HG03108 (cell line): Measurements from ENCODE around the gene TTPAL.
"Not testable (repeated sequence)": the region's sequence is repeated elsewhere in the genome, so short reads cannot be mapped to it uniquely, and the experiment has no call there.

Source experiments
- ATAC-seq: cut with Tn5 transposase; IDR thresholded peaks from one replicate; pipeline ENCODE4 v1.9.1; 2021; ENCODE audit warnings: moderate library complexity; ENCODE audit not compliant: unreplicated experiment

Gene TTPAL

DNA sequence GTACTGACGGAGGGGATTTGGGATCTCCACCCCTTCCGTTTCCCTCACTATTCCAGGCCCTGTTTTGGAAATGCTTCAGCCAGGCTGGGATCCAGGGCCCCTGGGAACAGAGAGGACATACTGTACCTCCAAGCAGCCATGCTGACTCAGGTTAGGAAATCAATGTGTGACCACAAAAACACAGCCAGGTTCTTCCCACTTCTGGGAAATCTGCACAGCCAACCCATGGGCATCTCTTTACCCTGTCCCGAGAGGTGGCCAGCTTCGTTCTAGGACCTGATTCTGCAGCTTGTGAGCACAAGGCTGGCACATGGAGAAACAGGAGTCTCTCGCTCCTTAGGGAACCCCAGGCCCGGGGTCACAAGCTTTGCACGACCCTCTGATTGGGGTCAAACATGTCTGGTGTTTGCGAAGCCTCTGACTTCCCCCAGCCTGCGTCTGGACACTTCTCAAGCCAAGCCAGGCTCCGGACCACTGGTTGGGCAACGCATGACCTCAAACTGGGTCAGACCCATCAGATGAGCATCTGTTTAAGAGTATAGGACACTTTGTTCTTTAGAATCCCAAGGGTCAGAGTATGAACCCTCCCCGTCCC is 8.3 kb upstream of the TTPAL start:
- no peak for ATAC-seq

DNA sequence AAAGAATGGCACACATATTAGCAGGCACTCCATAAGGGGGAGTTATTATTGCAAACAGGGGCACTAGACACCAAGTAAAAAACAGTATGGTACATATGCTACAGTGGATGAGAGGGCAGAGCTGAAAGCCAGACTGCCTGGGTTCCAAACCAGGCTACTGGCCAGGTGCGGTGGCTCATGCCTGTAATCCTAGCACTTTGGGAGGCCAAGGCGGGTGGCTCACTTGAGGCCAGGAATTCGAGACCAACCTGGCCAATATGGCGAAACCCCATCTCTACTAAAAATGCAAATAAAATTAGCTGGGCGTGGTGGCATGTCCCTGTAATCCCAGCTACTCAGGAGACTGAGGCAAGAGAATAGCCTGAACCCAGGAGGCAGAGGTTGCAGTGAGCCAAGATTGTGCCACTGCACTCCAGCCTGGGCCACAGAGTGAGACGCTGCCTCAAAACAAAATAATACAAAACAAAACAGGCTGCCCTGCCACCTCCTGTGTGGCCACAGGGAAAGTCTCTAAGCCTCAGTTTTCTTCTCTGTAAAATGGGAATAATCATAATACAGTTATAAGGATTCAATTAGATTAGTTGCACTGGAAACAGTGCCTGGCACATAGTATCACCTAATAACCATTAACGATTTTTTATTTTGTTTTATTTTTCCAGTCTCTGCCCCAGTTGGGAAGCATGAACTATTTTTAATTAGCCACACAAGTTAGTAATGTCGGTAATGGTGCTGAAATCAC is 7.5 kb upstream of the TTPAL start:
- ATAC-seq, result no peak

GRCh38 chr20:44470327-44470726 is 5.3 kb upstream of the TTPAL start:
- no peak for ATAC-seq

DNA sequence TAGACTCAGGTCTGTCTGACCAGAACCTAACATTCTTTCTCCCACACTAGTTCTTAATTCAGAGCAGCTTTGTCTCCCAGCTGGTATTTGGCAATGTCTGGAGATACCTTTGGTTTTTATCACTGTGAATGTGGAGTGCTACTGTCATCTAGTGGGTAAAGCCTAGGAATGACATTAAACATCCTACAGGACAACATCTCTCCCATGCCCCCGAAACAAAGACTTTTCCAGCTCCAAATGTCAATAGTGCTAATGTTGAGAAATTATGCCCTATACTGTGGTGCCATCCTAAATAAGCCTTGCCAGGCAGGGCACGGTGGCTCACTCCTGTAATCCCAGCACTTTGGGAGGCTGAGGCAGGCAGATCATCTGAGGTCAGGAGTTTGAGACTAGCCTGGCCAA is 4.2 kb upstream of the TTPAL start:
- ATAC-seq, result no peak

GRCh38 chr20:44472283-44472682 is 3.4 kb upstream of the TTPAL start:
- ATAC-seq, result not testable (repeated sequence)

DNA sequence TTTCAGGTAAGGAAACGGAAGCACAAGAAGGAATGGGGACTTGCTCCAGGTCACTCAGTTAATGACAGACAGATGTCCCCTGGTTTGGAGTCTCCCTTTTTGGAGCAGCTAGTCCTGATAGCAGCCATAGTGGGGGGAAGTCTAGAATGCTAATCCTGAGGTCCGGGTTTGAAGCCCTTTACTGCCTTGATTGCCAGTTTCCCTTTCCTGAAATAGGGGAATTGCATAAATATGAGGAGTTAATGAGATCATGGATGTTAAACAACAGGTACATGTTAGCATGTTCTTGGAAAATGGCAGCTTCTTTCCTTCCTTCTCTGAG is 341 bp upstream of the TTPAL start:
- ATAC-seq, result no peak

GRCh38 chr20:44477151-44477550 is 1.5 kb downstream of the TTPAL start:
- no peak for ATAC-seq

DNA sequence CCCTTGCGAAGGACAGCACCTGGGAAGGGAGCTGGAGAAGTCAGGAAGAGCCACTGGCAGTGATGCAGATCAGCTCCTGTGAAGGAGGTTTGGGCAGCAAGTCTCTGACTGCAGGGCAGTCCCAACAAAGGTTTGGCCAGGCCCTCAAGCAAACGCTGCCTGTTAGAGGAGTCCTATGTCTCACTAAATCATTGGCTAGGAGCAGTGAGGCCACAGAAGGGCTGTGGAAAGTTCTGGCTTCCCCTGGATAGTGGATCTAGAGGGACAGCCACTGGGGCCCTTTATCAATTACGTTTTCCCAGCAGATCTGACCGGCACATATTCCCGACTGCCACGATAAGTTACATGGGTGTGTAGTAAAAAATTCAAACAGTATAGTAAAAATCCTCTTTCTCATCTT is 2.5 kb downstream of the TTPAL start:
- ATAC-seq, result no peak

- ATAC-seq, result no peak
These were observed 4.0 kb downstream of the TTPAL start for GRCh38 chr20:44479643-44480042.

DNA sequence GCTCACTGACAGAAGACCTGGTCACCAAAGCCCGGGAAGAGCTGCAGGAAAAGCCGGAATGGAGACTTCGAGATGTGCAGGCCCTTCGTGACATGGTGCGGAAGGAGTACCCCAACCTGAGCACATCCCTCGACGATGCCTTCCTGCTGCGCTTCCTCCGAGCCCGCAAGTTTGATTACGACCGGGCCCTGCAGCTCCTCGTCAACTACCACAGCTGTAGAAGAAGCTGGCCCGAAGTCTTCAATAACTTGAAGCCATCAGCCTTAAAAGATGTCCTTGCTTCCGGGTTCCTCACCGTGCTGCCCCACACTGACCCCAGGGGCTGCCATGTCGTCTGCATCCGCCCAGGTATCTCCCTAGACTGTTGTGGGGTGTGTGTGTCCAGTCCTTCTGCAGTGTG is 4.4 kb downstream of the TTPAL start:
- ATAC-seq, result no peak

- ATAC-seq, result no peak
These were observed 6.2 kb downstream of the TTPAL start for GRCh38 chr20:44481719-44482416.

DNA sequence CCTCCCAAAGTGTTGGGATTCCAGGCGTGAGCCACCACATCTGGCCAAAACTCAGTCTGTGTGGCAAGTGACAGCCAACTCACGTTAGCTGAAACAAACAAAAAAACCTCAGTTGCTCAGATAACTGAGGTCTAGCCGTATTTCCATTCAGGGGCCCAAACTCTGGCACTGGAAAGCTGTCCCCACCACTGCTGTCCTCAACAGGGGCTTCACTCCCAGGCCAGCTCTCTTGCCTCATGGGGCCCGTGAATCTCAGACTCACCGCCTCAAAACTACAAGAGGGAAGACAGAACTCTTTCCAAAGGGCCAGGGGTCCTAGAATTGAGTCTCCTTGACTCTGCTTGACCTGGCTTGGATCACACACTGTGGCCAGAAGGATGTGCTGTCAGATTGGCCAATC is 7.4 kb downstream of the TTPAL start:
- no peak for ATAC-seq

DNA sequence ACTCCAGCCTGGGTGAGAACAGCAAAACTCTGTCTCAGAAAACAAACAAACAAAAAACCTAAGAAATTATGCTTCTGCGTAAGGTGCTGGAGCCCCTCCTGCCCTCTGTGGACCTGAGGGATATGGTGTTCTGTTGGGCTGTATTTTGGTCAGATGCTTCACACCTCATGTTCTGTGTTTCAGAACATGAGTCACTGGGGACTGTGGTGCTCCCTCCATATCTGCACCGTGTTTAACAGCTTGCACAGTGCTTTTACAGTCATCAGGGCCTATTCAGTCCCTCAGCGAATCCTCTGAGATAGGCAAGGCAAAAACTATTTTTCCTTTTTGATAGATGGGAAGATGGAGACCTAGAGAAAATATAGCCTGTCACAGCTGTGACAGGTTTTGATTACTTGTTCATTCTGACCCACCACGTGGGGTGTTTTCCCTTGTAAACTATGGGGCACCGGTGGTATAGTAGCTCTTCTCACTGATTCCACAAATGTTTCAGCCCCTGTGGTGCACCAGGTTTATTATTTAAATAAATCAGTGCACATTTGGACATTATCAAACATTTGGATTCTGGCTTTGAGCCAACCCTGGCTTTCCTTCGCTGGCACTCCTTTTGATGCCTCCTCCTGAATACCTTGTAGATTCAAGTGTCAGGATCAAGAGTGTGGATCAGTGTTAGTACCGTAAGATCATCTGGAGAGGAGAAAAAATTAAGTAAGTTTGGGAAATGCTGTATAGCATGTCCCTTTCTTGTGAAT is 9.6 kb downstream of the TTPAL start:
- no peak for ATAC-seq

GRCh38 chr20:44485830-44486198 is 10.1 kb downstream of the TTPAL start:
- no peak for ATAC-seq

DNA sequence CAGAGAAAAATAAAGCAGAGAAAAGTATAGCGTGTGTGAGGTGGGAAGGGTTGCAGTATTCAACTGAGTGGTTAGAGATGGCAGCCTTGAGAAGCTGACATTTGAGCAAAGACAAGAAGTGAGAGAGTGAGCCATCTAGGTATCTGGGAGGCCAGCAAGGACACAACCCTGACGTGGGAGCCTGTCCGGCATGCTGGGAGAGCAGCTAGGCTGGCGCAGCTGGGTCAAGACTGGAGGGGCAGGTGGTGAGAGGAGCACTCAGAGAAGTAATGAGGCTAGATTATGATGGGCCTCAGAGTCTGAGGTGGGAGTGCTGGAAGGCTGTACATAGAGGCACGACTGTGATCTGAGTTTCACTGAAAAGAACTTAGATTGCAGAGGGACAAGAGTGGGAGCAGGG is 12.9 kb downstream of the TTPAL start:
- ATAC-seq, result no peak

DNA sequence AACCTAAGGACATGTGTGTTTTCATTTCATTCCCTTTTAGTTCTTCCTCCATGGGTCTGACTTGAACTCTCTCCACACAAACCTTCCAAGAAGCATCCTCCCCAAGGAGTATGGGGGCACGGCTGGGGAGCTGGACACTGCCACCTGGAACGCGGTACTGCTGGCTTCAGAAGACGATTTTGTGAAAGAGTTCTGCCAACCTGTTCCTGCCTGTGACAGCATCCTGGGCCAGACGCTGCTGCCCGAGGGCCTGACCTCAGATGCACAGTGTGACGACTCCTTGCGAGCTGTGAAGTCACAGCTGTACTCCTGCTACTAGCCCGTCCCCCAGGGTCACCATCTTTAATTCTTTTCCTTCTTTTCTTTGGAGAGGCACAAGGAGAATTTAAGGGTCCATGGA is 13.5 kb downstream of the TTPAL start:
- ATAC-seq, result no peak

DNA sequence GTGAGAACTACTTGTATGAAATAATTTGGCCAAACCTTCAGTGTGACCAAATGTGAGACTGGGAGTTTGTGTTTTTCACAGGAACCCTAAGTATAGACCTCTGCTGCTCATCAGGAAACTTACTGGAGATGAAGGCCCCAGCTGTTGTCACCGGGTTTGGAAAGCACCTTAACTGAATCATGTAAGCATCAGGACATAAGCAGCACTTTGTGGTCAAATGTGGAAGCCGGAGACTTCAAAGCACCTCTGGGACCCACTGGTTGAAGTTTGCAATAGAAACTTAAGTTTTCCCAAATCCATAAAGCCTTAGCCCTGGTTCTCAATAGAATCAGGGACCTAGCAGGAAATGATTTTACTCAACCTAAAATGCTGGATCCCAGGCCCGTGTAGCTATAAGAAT is 14.3 kb downstream of the TTPAL start:
- no peak for ATAC-seq

DNA sequence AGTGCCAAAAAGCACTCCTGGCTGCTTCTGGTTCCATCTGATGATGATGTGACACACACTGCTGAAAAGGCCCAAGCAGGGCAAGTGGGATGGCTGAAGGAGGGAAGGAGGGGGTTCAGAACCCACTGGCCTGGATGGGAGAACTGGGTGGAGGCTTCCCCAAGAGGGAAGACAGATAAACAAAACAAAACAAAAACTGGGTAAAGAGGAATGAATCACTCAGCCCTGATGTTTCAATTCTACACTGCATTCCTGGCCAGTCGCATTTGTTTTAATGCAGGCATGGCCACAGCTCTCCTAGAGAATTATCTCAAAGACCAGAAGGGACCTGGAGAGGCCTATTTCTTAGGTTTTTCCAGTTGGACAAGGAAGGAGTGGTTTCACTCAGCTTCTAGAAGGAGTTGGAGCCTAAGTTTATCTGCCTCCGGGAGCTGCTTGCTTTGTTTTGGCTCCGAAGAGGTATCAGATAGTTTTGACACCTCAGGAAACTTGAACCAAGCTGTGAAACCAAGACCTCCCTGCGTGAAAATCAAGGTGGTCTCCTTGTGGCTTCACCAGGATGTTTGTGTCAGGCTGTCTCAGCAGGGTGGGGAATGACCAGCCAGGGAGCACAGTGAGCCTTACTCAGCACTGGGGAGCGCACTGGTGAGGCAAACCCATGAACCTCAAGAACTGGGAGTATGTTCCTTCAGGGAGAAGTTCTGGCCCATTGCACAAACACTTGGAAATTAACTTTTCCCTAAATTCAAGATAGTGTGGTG is 16.1 kb downstream of the TTPAL start:
- ATAC-seq, result no peak

DNA sequence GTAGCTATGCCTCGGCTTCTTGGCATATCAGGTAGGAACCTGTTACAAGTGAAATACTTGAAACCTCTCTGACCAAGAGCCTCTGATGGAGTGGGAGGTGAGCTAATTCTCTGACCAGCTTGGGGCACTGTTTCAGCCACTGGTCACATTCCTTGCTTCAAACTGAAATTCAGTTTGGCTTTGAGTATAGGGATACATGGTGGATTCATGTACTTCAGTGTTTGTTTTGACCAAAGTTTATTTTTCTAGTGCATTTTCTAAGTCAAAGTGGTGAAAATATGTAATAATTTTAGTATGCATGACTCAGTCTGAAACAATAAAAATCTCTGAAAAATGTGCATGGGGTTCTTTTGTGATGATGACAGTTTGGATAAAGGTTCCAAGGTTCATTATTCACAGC is 18.6 kb downstream of the TTPAL start:
- no peak for ATAC-seq

GRCh38 chr20:44494681-44495080 is 19.0 kb downstream of the TTPAL start:
- no peak for ATAC-seq

- ATAC-seq, result no peak
These were observed 19.6 kb downstream of the TTPAL start for GRCh38 chr20:44495257-44495656.
